Stimulated activated CD4-positive, alpha-beta T cell treated with anti-CD3 and anti-CD28 coated beads, Interleukin-1b, Interleukin-23, amount 100 ng/mL, for 24 hours (primary cell): Measurements from ENCODE around the gene DUS2.
"Not testable (repeated sequence)": the region's sequence is repeated elsewhere in the genome, so short reads cannot be mapped to it uniquely, and the experiment has no call there.

ENCODE experiments used
- DNase-seq, 4 experiments: peaks; one replicate each; pipeline ENCODE4 v3.0.0-alpha.2; 2020; ENCODE audit warnings: low read depth in 4 of 4, low spot score in 1 of 4

DUS2 gene

DNA sequence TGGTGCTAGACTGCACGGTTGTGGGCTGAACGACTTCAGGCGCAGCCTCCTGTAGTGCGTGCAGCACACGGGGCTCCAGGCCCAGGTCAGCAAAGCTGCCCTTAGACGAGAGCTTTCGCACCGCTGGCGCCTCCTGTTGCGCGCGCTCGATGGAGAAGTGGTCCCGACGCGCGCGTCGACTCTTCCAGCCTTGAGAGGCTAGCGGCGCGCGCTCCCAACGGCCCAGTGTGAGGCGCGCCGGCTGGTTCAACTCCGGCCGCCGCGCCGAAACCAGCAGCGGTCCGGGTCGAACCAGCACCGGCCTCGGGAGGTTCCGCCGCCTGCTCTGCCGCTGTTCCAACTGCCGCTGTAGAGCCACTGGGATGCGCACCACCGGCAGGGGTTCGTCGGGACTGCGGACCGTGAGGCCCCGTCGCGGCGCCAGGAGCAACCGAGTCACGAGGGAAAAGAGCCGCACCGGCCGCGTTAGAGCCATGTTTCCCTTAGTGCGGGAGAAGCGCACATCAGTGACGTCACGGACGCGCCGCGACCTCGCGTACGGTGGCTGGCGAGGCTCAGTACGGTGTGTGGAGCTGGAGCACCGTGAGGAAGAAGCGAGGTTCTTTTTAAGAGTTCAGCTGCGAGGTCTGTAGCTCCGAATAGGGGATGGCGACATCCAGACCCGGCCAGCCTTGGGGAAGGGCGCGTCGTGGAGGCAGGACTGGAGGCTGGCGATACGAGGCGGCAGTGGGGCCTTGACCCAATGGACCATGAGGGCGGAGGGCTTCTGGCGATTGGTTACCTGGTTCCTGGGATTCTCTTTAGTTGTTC, at the start of gene DUS2, which contains the start of gene DDX28:
Gene DUS2, plus strand, starts transcription at position 557 of the 810 bp plus-strand sequence. CDS start 14,740 bp downstream, outside the sequence.
Gene DDX28, minus strand, starts transcription at position 505 of the 810 bp plus-strand sequence. Its CDS starts 30 bp downstream, at position 475.
- DNase-seq, result peak; percentile 75 to 95 (median 90)

GRCh38 chr16:67975321-67976105, 47.6 kb upstream of the DUS2 start:
- no peak for DNase-seq

GRCh38 chr16:67976205-67976604, 46.9 kb upstream of the DUS2 start:
- no peak for DNase-seq

DNA sequence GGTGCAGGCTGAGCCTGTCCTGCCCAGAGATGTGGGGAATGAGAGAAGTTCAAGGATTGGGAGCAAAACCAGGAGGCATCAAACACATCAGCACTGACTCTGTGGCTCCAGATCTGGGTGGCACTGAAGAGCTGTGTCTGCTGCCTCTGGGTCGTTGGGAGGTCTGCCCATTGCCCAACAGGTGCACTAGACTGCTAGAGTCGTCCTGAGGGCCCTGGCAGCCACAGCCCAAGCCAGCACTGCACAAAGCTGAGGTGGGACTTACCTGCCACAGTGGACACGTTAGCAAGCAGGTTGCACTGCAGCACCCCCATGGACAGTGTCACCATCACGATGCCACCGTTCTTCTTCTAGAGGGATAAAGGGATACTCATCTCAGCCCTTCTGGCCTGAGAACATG, 46.1 kb upstream of the DUS2 start:
- no peak for DNase-seq

DNA sequence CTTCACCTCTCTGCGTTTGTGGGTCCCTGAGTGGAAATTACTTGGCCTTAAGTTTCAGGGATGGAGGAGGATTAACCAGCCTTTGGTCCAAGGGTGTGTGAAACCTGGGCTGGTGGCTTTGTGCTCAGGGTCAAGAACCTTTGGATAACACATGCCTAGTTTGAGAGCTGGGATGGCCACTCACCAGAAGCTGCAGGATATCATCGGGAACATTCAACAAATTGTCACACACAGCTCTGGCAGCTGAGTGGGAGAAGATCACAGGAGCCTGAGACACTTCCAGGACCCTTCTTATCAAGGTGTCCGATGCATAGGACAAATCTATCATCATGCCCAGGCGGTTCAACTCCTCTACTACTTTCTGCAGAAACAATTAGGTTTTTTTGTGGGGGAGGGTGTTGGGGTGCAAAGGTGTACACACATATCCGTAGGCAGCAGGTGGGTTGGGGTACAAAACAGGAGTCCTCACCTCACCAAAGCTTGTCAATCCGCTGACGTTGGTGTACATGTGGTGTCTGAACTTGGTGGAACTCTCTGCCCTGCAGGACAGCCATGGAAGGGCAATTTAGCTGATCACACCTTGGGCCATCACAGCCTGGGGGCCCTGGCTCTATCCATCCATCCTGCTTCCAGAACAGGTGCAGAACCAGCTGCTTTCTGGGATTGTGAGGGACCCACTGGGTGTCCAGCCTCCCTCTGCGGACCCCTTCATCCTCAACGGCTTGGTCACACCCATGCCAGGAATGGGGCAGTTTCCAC, 45.4 kb upstream of the DUS2 start:
- no peak for DNase-seq

- DNase-seq, result no peak
These were observed 43.0 kb upstream of the DUS2 start, which contains the start of gene DPEP3 for GRCh38 chr16:67979955-67980678. TSS of gene DPEP3 (minus strand) at chr16:67980499. CDS start at chr16:67980380, 119 bp downstream.

GRCh38 chr16:67982011-67982696, 40.9 kb upstream of the DUS2 start:
- DNase-seq, result no peak

DNA sequence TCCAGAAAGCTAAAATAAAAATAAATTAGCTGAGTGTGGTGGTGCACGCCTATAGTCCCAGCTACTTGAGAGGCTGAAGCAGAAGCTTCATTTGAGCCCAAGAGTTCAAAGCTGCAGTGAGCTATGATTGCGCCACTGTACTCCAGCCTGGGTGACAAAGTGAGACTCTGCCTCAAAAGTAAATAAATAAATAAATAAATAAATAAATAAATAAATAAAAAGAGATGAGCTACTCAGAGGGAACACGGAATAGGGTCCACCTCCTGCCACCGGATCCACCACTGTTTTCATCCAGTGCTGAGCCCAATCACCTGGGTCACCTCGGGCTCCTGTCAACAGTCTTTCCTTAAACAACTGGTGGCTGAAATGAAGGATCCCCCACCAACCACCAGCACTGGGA, 36.1 kb upstream of the DUS2 start:
- DNase-seq, result no peak

DNA sequence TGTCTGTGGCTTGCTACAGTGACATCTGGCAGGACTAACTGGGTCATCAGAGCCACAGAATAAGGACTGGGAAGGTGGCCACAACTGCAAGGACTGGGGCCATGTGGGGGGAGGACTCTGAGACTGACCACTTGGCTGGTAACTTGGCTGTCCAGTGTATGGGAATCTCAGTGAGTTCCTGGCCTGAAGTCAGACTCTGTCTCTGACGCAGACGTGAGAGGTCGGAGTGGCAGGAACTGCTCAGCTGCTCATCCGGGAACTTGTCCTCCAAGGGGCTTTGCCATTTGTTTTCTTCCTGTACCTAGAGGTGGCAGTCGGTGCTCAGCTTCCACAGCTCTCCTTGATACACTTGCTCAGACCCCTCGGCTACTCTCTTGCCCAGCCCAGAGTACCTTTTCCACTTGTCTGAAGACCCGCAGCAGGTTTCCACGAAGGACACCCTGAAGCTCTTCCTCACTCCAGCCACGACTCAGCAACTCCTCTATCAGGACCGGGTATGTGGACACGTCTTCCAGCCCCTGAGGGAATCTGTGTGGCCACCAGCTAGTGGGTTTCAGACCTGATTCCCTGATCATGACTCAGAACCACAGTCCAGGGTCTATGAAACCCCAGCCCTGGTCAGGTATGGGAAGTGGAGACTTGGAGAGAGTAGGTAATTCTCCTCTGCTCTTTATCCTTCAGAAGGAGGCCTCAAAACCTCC, 35.5 kb upstream of the DUS2 start:
- no peak for DNase-seq

GRCh38 chr16:67988675-67989074, 34.4 kb upstream of the DUS2 start:
- DNase-seq, result no peak

- no peak for DNase-seq
These were observed 33.6 kb upstream of the DUS2 start for GRCh38 chr16:67989322-67990017.

DNA sequence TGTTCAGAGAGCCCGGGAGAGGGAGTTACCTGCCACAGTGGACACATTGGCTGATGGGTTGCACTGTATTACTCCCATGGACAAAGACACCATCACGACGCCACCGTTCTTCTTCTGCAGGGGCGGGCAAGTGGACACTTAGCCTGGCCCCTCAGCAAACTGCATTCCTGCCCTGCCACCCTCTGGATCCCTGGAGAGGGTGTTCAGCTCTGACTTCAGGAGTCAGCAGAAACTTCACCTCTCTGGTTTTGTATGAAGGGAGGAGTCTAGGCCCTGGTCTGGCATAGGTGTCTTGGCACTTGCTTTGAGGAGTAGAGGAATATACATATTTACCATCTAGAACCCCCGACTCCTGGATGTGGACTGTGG, 33.1 kb upstream of the DUS2 start:
- DNase-seq, result no peak

GRCh38 chr16:67992661-67993206, 30.4 kb upstream of the DUS2 start:
- no peak for DNase-seq

GRCh38 chr16:67993207-67994039, 29.7 kb upstream of the DUS2 start:
- DNase-seq, result peak; percentile 53 to 78 (median 73)

DNA sequence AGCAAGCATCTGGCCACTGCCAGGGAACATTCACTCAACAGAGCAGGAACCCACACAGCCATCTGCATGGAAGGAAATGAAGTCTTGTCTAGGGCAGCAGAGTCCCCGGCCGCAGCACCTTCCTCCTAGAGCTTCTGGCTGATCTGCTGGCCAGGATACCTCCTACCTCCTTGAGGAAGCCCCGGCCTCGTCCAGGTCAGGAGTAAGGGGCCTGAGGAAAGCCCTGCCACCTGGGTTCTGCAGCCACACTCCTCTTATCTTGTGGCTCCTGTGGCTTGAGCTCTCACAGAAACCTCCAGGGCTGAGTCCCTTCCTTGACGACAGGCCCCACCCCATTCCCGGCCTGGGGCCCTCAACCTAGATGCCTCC, 29.1 kb upstream of the DUS2 start:
- DNase-seq, result not testable (repeated sequence)

DNA sequence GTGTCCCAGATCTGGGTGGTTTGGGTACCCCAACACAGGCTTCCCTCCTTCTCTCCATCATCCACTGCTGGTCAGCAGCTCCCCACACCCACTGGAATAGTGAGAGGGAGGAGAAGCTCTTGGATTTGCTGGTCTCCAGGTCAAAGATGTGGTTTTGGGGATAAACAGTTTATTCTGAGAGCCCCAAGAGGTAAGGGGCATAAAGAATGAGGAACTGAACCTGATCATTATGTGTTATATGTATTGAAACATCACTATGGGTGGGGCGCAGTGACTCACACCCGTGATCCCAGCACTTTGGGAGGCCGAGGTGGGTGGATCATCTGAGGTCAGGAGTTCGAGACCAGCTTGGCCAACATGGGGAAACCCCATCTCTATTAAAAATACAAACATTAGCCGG, 27.7 kb upstream of the DUS2 start:
- DNase-seq, result no peak

GRCh38 chr16:67996666-67997065, 26.4 kb upstream of the DUS2 start:
- DNase-seq, result no peak
